ENCODE measurements around the gene AMOTL2.

- TF ChIP-seq, protein P1, sequence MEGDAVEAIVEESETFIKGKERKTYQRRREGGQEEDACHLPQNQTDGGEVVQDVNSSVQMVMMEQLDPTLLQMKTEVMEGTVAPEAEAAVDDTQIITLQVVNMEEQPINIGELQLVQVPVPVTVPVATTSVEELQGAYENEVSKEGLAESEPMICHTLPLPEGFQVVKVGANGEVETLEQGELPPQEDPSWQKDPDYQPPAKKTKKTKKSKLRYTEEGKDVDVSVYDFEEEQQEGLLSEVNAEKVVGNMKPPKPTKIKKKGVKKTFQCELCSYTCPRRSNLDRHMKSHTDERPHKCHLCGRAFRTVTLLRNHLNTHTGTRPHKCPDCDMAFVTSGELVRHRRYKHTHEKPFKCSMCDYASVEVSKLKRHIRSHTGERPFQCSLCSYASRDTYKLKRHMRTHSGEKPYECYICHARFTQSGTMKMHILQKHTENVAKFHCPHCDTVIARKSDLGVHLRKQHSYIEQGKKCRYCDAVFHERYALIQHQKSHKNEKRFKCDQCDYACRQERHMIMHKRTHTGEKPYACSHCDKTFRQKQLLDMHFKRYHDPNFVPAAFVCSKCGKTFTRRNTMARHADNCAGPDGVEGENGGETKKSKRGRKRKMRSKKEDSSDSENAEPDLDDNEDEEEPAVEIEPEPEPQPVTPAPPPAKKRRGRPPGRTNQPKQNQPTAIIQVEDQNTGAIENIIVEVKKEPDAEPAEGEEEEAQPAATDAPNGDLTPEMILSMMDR (IDR thresholded peaks at IDR 0.05 in 4 of 5, conservative IDR thresholded peaks at IDR 0.05 in 1 of 5): no peak
- no peak for TF ChIP-seq POLR2A (IDR thresholded peaks at IDR 0.05)
Observed at GRCh38 chr3:134377896-134378295, 3.6 kb upstream of the AMOTL2 start.
